Amniotic stem cell (primary cell): ENCODE measurements around the gene RPL39L.

Experiments used
- DNase-seq: peaks from one replicate; lab custom pipeline; 2025; lab: John Stamatoyannopoulos, UW

Gene RPL39L

DNA sequence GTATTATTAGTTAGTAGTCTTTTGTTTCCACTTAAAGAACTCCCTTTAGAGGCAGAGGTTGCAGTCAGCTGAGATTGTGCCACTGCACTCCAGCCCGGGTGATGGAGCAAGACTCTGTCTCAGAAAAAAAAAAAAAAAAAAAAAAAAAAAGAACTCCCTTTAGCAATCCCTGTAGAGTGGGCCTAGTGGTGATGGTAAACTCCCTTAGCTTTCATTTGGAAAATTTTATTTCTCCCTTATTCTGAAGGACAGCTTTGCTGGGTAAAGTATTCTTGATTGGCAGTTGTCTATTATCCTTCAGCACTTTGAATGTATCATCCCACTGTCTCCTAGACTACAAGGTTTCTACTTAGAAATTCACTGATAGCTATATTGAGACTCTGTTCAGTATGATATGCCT lies 46.0 kb downstream of the RPL39L start:
- no peak for DNase-seq

DNA sequence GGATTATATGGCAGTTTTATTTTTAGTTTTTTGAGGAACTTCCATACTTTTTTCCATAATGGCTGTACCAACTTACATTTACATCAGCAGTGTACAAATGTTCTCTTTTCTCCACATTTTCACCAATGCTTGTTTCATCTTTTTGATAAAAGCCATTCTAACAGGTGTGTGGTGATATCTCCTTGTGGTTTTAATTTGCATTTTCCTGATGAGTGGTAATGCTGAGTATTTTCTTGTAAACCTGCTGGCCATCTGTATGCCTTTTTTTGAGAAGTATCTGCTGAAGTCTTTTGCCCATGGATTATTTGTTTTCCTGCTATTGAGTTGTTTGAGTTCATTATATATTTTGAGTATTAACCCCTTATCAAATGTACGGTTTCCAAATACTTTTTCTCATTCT lies 50.6 kb downstream of the RPL39L start:
- DNase-seq: no peak

DNA sequence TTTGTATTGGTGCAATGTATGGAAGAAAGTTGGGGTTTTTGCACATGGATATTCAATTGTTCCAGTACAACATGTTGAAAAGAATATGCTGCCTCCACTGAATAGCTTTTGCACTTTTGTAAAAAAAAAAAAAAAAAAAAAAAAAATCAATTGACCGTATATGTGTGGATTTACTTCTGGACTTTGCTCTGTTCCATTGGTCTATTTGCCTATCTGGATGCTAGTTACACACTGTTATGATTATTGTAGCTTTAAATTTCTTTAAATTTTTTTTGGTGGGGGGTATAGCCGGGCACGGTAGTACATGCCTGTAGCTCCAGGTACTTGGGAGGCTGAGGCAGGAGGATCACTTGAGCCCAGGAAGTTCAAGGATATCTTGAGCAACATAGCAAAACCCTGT lies 52.5 kb downstream of the RPL39L start:
- no peak for DNase-seq

DNA sequence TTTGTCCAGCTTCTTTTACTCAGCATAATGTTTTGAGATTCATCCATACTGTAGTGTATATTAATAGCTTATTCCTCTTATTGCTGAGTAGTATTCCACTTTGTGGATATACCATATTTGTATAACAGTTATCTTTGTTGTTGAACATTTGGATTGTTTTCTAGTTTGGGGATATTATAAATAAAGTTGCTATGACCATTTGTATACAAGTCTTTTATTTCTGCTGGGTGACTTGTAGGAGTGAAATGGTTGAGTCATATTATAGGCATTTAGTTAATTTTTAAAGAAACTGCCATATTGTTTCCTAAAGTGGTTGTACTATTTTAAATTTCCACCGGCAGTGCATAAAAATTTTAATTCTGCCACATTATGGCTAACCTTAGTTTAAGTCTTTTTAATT lies 53.4 kb downstream of the RPL39L start:
- no peak for DNase-seq

DNA sequence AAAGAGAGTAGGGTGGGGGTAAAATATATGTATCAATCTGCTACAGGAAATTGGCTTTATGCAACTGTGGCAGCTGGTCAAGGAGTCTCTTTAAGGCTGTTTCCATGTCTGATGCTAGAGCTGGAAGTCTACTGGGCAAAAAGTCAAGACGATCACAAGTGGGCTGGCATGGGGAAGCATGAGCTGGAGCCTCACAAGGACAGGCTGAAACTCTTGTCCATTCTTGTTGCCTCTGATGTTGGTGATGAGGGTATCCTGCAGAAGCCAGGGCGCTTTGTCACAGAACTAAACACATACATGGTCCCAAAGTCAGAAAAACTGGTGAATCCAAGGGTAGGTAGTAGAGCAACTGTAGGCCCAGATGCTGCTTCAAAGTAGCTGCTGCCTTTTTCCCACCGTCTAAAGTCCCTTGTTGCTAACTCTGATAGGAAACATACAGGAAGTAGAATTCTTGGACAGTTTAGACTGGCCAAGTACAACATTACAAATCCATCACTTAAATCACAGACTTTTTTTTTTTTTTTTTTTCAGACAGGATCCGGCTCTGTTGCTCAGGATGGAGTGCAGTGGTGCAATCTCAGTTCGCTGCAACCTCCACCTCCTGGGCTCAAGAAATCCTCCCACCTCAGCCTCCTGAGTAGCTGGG lies 54.2 kb downstream of the RPL39L start:
- no peak for DNase-seq

GRCh38 chr3:187084580-187084979 lies 54.7 kb downstream of the RPL39L start:
- DNase-seq: no peak

DNA sequence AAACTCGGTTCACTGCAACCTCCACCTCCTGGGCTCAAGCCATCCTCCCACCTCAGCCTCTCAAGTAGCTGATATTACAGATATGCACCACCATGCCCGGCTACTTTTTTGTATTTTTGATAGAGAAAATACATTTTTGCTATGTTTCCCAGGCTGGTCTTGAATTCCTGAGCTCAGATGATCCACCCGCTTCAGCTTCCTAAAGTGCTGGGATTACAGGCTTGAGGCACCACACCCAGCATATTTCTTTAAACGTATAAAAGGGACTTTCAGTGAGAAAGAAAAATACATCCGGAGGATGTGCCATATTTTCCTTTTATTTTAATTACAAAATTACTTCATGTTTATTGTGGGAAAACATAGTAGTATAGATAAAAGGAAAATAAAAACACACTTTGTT lies 55.2 kb downstream of the RPL39L start:
- DNase-seq: no peak

DNA sequence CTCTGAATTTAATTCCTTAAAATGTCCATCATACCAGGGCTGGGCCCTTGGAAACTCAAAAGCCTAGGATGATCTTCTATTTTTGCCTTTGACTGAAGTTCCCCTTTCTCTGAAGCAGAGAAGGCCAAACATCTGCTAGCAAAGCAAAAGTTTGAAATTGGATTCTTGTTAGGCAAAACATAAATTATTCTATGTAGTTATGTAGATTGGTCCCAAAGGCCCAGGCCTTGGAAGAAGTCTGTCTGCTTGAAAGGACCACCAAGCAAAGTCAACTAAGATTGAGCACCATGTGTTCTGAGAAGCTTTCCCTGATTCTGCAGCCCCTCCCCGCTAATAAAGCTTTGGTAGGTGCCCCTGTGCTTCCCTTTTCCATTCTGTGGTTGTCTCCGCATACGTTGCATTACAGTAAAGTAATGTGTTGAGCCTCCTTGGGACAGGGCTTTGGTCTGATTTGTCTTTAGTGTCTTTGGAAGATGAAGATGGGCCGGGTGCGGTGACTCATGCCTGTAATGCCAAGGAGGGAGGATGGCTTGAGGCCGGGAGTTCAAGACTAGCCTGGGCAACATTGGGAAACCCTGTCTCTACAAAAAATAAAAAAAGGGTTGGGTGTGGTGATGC lies 56.4 kb downstream of the RPL39L start:
- DNase-seq: no peak

DNA sequence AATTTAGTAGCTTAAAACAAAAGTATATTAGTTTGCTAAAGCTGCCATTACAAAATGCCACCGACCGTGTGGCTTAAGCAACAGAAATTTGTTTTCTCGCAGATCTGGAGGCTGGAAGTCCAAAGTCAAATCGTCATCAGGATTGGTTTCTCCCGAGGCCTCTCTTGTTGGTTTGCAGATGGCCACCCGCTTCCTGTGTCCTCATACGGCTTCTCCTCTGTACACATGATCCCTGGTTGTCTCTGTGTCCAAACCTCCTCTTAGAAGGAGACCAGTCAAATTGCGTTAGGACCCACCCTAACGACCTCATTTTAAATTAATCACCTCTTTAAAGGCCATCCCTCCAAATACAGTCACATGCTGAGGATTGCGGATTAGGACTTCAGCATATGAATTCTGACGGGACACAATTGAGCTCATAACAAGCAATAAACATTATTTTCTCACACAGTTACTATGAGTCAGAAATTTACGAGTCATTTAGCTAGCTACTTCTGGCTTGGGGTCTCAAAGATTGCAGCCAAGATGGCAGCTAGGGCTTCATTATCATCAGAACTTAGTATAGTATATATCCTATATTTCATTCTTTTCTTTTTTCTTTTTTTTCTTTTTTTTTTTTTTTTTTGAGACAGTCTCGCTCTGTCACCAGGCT lies 58.4 kb downstream of the RPL39L start:
- DNase-seq: no peak

- DNase-seq: no peak
Measured at GRCh38 chr3:187079090-187080022, 59.9 kb downstream of the RPL39L start.

- no peak for DNase-seq
Measured at GRCh38 chr3:187077537-187077936, 61.8 kb downstream of the RPL39L start.

- DNase-seq: no peak
Measured at GRCh38 chr3:187077085-187077484, 62.2 kb downstream of the RPL39L start.

- no peak for DNase-seq
Measured at GRCh38 chr3:187076297-187076696, 63.0 kb downstream of the RPL39L start.

GRCh38 chr3:187074846-187075245 lies 64.5 kb downstream of the RPL39L start:
- DNase-seq: no peak

- DNase-seq: no peak
Measured at GRCh38 chr3:187073581-187074098, 65.7 kb downstream of the RPL39L start.

DNA sequence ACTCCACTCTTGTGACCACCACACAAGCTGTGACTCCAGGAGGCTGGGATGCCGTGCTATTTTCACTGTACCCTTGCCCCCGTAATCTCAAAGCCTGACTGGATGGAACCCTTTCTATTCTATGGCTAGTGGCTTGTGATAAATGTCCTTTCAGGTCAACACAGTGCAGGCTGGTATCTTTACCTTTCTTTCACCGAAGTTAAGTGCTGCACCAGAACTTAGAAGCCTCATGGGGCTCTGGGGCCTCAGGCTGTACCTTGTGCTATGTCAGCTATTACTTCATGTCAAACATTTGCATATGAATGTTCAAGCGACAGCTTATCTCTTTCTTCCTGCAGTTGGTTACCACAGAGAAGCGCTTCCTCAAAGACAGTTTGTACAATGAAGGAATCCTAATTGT lies 66.8 kb downstream of the RPL39L start:
- no peak for DNase-seq

DNA sequence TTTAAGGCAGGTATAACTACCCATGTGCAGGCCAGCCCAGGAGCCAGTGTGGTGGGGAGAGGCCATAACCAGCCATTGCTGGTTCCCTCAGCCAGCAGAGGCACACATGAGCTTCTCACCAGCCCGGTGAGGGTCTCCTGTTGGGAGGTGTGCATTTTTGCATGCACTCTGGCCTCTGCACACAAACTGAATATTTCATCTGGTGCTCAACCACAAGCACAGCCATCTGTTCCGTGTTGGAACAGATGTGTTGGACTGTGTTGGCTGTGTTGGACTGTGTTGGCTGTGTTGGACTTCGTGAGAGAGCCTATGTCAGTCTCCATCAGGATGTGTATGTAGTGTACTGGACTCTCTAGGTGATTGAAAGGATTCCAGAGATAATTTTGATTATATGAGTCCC lies 67.2 kb downstream of the RPL39L start:
- DNase-seq: no peak
